Osteoblast (primary cell): ENCODE data around the gene PACRGL. TPM values are rescaled to one million over a fixed set of nuclear protein-coding genes. Genes with fewer than 3 reads are reported as not detected.

Source experiments
- DNase-seq: peaks from one replicate; pipeline ENCODE4 v3.0.0; 2011; ENCODE audit warnings: low spot score, mixed read lengths; ENCODE audit not compliant: insufficient read length; ENCODE audit errors: missing footprints
- H2AFZ ChIP-seq: 2 replicates; pipeline ENCODE4 v1.6.0; 2011; ENCODE audit warnings: mild to moderate bottlenecking, low read length
- H3K27ac ChIP-seq: 2 replicates; pipeline ENCODE4 v1.5.1; 2011; ENCODE audit warnings: mild to moderate bottlenecking, low read depth, low read length, moderate library complexity
- H3K27me3 ChIP-seq: 2 replicates; pipeline ENCODE4 v1.6.0; 2012; ENCODE audit warnings: mild to moderate bottlenecking, control low read depth, inconsistent platforms, low read length, moderate library complexity; ENCODE audit not compliant: insufficient read depth
- H3K36me3 ChIP-seq: 2 replicates; pipeline ENCODE4 v1.5.1; 2011; ENCODE audit warnings: mild to moderate bottlenecking, low read length, control low read depth, moderate library complexity; ENCODE audit not compliant: insufficient read depth
- H3K4me1 ChIP-seq: 2 replicates; pipeline ENCODE4 v1.5.1; 2011; ENCODE audit warnings: mild to moderate bottlenecking, low read length, control low read depth, moderate library complexity; ENCODE audit not compliant: insufficient read depth
- H3K4me2 ChIP-seq: 2 replicates; pipeline ENCODE4 v1.6.0; 2011; ENCODE audit warnings: mild to moderate bottlenecking, low read length; ENCODE audit not compliant: insufficient read depth
- H3K4me3 ChIP-seq: fragments of 200-600 bp; sonication (generic); 3 replicates; pipeline ENCODE4 v1.5.1; 2012; ENCODE audit warnings: mild to moderate bottlenecking, low read length, inconsistent platforms; ENCODE audit not compliant: insufficient read depth
- H3K79me2 ChIP-seq: 2 replicates; pipeline ENCODE4 v1.6.0; 2012; ENCODE audit warnings: mild to moderate bottlenecking, low read length, control low read depth, inconsistent platforms; ENCODE audit not compliant: insufficient read depth
- H3K9me3 ChIP-seq: 2 replicates; pipeline ENCODE4 v1.5.1; 2011; ENCODE audit warnings: low read depth, low read length, control low read depth
- H4K20me1 ChIP-seq: 2 replicates; pipeline ENCODE4 v1.6.0; 2012; ENCODE audit warnings: mild to moderate bottlenecking, low read length, control low read depth; ENCODE audit not compliant: insufficient read depth
- CTCF ChIP-seq: IDR thresholded peaks from 2 replicates; pipeline ENCODE4 v1.5.1; 2011; ENCODE audit warnings: mild to moderate bottlenecking, low read depth, low read length, moderate library complexity; ENCODE audit errors: extremely low read depth
- total RNA-seq: library from RNA; depleted of rRNA; stranded (reverse); fragments of >200 nt; gene quantifications from 2 replicates; pipeline ENCODE4 v1.2.3, GENCODE V29; 2012

PACRGL gene
- 26.8 and 27.5 TPM in 2 replicates for total RNA-seq

DNA sequence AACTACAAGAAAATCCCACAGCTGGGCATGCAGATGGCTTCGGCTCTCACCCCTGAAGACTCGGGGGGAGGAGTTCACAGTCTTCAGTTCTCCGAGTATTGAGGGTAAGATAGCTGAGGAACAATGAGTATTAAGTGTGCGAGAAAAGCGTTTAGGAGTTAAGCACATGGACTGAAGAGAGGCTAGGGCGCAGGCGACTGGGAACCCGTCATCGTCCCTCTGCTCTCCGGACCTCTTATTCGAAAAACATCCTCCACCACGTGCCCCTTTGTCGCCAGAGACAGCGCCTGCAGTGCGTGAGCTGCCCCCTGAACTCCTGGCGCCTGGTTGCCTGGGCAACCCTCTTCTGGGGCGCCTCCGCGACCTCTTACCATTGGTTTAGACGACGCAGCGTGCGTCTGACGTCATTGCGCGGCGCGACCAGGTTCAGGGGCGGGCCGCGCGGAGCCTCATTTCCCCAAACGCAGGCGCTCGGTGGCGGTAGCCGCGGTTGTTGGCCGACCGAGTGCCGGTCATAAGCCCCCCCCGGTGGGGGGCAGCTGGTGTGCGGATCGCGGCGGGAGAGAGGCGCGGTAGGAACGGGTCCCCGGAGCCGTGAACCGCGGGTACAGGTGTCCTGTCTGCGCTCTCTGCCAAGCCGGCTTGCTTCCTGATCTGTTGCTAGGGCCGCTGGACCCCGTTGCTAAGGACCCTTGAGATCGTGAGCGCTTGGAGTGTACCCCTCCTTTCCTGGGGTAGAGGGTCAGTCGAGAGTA, at the start of gene PACRGL:
Gene PACRGL (plus strand): TSS at position 452 of the 755 bp plus-strand sequence. CDS start 4,024 bp downstream, outside the sequence.
- peak within 1 kb of the TSS; percentile 94 for H3K4me3 ChIP-seq
- no peaks in the 10 kb centered on the region for H3K27me3 ChIP-seq
- peak within 1 kb of the TSS; percentile 98 for H3K4me2 ChIP-seq
- DNase-seq, result peak; percentile 96
- H3K4me1 ChIP-seq, result peaks cover 27% of the 10 kb centered on the region
- no peaks in the 10 kb centered on the region for H3K9me3 ChIP-seq
- H3K79me2 ChIP-seq, result peaks cover 37% of the 10 kb centered on the region
- H4K20me1 ChIP-seq, result no peaks in the 10 kb centered on the region
- peak within 1 kb of the TSS; percentile 100 for H2AFZ ChIP-seq
- peaks cover 7% of the 10 kb centered on the region for H3K36me3 ChIP-seq
- peak within 1 kb of the TSS; percentile 92 for H3K27ac ChIP-seq
- no peak for TF ChIP-seq CTCF

- TF ChIP-seq CTCF, result no peak
- Histone ChIP-seq H4K20me1 (no peaks in the 10 kb centered on the region), H3K79me2 (no peaks in the 10 kb centered on the region), H2AFZ (no peak overlapping the region), H3K4me1 (no peaks in the 10 kb centered on the region), H3K27ac (no peak overlapping the region), H3K36me3 (no peaks in the 10 kb centered on the region), H3K4me3 (no peak overlapping the region), H3K4me2 (no peak overlapping the region), H3K9me3 (peaks cover 2% of the 10 kb centered on the region), H3K27me3 (peaks cover 17% of the 10 kb centered on the region)
- no peak for DNase-seq
Measured at GRCh38 chr4:20652226-20652885, 47.9 kb upstream of the PACRGL start.

- H3K27ac ChIP-seq, result no peak overlapping the region
- H2AFZ ChIP-seq, result no peak overlapping the region
- H3K79me2 ChIP-seq, result no peaks in the 10 kb centered on the region
- H3K4me1 ChIP-seq, result peaks cover 3% of the 10 kb centered on the region
- TF ChIP-seq CTCF, result no peak
- DNase-seq, result no peak
- no peaks in the 10 kb centered on the region for H3K36me3 ChIP-seq
- H4K20me1 ChIP-seq, result no peaks in the 10 kb centered on the region
- no peak overlapping the region for H3K4me3 ChIP-seq
- H3K27me3 ChIP-seq, result peaks cover 7% of the 10 kb centered on the region
- no peak overlapping the region for H3K4me2 ChIP-seq
- no peaks in the 10 kb centered on the region for H3K9me3 ChIP-seq
Measured at GRCh38 chr4:20658456-20658855, 41.8 kb upstream of the PACRGL start.

DNA sequence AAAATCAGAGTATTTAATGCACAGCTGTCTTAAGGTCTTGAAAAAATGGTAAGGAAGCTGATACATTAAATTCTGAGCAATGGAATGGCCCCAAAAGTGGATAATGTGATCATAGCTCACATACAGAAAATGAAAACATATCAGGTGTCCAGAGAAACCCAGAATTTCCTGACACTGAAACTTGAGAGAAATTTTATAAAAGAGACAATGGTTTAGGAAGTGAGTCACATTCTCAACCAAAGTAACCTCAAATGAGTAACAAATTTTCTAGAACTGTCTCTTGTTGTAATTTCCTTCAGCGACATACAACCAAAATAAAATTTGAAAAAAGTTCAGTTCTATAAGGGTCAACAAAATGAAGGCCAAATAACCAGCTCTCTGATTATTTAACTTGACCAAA, 37.4 kb upstream of the PACRGL start:
- TF ChIP-seq CTCF, result no peak
- Histone ChIP-seq H3K36me3 (no peaks in the 10 kb centered on the region), H3K27me3 (peaks cover 4% of the 10 kb centered on the region), H3K4me3 (no peak overlapping the region), H3K4me2 (no peak overlapping the region), H3K79me2 (no peaks in the 10 kb centered on the region), H3K4me1 (peaks cover 3% of the 10 kb centered on the region), H3K9me3 (no peaks in the 10 kb centered on the region), H4K20me1 (no peaks in the 10 kb centered on the region), H2AFZ (no peak overlapping the region), H3K27ac (no peak overlapping the region)
- peak; percentile 42 for DNase-seq
